MM.1S (cell line): ENCODE results near the gene CCDC117.

ENCODE experiments used
- EZH2 ChIP-seq: fragments of 300-600 bp; sonication (generic); optimal IDR thresholded peaks from 2 replicates; pipeline ENCODE3; 2017; ENCODE audit warnings: low read depth, mild to moderate bottlenecking, antibody characterized with exemption, low read length, mixed read lengths
- TF ChIP-seq, protein P1 (sequence below): fragments of 300-600 bp; sonication (generic); IDR thresholded peaks from 2 replicates; pipeline ENCODE4 v1.5.1; 2016; ENCODE audit warnings: antibody characterized with exemption, low read length, mixed read lengths

DNA sequence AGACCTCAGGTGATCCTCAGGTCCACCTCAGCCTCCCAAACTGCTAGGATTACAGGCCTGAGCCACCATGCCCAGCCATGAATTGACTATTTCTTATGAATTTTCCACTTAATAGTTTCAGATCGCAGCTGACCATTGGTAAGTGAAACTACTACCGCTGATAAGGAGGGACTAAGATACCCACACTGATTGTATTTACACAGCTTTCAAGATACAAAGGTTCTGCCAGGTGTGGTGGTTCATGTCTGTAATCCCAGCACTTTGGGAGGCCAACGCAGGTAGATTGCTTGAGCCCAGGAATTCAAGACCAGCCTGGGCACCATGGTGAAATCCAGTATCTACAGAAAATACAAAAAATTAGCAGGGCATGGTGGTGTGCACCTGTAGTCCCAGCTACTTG lies 34.8 kb upstream of the CCDC117 start:
- TF ChIP-seq, protein P1, sequence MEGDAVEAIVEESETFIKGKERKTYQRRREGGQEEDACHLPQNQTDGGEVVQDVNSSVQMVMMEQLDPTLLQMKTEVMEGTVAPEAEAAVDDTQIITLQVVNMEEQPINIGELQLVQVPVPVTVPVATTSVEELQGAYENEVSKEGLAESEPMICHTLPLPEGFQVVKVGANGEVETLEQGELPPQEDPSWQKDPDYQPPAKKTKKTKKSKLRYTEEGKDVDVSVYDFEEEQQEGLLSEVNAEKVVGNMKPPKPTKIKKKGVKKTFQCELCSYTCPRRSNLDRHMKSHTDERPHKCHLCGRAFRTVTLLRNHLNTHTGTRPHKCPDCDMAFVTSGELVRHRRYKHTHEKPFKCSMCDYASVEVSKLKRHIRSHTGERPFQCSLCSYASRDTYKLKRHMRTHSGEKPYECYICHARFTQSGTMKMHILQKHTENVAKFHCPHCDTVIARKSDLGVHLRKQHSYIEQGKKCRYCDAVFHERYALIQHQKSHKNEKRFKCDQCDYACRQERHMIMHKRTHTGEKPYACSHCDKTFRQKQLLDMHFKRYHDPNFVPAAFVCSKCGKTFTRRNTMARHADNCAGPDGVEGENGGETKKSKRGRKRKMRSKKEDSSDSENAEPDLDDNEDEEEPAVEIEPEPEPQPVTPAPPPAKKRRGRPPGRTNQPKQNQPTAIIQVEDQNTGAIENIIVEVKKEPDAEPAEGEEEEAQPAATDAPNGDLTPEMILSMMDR = no peak
- no peak for TF ChIP-seq EZH2
